GM19395 (cell line): ENCODE measurements around the gene FCRL2.

ENCODE experiments used
- ATAC-seq: cut with Tn5 transposase; IDR thresholded peaks from one replicate; pipeline ENCODE4 v1.9.1; 2021; ENCODE audit warnings: mild to moderate bottlenecking, moderate library complexity; ENCODE audit not compliant: unreplicated experiment

Gene FCRL2, protein sequence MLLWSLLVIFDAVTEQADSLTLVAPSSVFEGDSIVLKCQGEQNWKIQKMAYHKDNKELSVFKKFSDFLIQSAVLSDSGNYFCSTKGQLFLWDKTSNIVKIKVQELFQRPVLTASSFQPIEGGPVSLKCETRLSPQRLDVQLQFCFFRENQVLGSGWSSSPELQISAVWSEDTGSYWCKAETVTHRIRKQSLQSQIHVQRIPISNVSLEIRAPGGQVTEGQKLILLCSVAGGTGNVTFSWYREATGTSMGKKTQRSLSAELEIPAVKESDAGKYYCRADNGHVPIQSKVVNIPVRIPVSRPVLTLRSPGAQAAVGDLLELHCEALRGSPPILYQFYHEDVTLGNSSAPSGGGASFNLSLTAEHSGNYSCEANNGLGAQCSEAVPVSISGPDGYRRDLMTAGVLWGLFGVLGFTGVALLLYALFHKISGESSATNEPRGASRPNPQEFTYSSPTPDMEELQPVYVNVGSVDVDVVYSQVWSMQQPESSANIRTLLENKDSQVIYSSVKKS

GRCh38 chr1:157776971-157777391, at the start of gene FCRL2:
Gene FCRL2 (minus strand): TSS chr1:157777132. CDS start chr1:157777073, 59 bp downstream.
- ATAC-seq, result peak; percentile 69

DNA sequence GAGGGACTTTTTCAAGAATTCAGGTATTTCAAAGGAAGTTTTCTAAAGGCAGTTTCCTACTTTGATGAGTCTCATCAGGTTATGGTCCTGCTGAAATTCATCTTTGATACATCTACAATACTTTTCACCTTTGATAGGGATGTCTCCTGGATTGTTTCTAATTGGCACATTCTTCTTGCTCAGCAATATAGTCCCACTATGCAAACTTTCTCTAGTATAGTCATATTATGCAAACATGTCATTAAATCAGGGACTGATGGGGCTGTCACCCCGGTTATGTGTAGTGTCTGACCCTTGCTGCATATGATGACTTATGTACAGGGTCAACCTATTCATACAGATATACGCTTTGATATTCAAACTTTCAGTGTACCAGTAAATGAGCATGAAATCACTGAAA, 43.4 kb upstream of the FCRL2 start:
- ATAC-seq, result no peak

DNA sequence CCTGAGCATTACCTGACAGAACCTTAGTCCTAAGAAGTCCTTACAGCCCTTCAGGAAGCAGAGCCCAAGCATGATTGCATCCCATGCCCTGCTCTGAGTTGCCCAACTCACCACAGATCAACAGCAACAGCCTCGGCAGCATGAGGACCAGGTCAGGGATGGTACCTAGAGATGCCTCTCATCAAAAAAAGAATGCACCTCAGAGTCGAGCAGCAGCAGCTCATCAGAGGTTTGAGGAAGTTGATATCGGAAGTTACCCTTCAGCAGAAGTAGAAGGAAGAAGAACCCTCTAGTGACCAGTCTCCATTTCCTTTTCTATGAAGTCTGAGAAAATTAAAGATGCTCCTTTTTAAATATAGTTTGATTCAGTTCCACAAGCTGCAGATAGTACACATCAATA, 43.0 kb upstream of the FCRL2 start, which contains the start of gene FCRL1:
Gene FCRL1, minus strand, starts transcription at position 225 of the 400 bp plus-strand sequence. Its CDS starts 83 bp downstream, at position 142.
- ATAC-seq, result no peak

- ATAC-seq, result no peak
Measured at GRCh38 chr1:157819215-157819614, 42.3 kb upstream of the FCRL2 start.

GRCh38 chr1:157813269-157813668, 36.3 kb upstream of the FCRL2 start:
- ATAC-seq, result no peak

- ATAC-seq, result peak; percentile 94
Measured at GRCh38 chr1:157806431-157807149, 29.7 kb upstream of the FCRL2 start.

GRCh38 chr1:157803851-157804250, 26.9 kb upstream of the FCRL2 start:
- no peak for ATAC-seq

- no peak for ATAC-seq
Measured at GRCh38 chr1:157799996-157800395, 23.1 kb upstream of the FCRL2 start.

- ATAC-seq, result no peak
Measured at GRCh38 chr1:157798211-157798610, 21.3 kb upstream of the FCRL2 start.

GRCh38 chr1:157785248-157785647, 8.3 kb upstream of the FCRL2 start:
- ATAC-seq, result no peak

DNA sequence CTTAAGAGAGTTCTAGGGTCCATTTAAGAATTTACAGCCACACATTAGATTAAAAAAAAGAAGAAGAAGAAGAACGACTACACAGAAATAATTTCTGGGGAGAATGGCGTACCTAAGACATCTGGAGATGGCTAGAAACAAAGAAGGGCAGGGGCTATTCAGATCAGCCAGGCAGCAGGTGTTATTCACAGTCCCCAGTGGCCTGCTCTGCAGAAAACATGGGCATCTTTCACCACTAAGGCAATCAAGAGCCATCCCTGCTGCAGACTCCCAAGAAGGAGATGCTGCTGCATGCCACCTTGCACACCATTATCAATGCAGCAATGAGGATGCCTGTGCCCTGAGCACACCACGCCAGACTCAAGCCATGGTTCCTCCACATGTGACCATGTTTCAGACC, 7.9 kb upstream of the FCRL2 start:
- no peak for ATAC-seq

DNA sequence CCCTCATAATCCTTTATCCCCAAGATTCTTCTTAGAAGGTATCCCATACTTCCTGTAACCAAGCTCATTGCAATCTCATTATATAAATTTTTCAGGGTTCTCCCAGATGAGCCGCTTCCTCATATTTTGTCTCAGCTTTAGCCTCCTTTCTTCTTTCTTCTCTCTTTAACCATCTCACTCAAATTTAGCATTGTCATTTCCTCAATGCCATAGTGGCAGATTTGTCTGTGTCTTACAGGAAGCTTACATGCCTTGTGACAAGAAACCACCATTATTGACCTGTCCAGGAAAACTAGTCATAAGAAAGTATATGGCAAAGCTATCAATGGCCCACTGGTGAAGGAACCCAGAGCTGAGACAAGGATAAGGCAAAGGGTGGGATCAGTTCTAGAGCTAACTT, 6.0 kb upstream of the FCRL2 start:
- ATAC-seq, result no peak

DNA sequence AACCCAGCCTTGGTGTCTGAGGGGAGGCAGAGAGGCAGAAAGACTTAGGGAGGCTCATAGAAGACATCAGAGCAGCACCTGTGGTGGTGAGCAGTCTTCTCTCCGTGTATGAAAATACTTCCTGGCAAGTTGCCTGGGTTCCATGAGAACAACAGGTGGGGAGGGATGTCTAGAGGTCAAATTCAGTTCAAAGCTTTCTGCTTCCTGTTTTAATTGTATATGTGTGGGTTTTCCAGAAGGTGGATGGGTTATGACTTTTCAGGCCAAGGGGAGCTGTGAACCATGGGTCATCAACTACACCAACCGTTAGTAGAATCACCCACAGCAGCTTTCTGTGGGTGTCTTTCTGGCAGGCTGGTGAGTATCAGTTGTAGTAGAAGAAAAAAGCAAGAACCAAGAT, 4.1 kb upstream of the FCRL2 start:
- peak; percentile 65 for ATAC-seq

DNA sequence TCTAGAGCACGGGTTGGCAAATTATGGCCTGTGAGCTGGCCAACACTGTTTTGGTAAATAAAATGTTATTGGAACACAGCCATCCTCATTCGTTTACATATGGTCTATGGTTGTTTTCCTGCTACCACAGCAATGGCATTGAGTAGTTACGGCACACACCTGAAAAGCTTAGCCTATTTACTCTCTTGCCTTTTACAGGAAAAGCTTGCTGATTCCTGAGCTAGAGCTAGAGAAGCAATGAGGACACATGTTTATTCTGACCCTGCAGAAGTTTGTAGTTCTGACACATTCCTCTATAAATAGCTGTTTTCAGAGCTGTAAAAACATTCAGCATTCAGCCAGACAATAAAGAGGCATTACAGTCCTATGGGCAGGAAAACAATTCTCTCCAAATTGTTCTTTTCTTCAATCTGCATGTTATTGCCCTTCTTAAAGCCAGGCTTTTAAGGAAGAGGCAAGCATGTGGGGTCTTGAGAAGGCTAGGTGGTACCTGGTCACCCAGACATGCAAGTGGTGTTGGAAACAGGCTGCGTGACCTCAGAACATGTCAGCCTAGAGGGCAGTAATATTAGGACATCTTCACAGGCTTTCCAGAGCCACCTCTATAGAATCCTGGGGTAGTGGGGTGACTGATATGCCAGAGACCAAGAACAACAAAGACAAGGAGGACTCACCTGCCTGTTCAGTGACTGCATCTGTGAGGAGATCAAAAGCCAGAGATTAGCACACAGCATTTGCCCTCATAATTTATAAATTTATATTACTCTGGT, 1.6 kb downstream of the FCRL2 start:
- no peak for ATAC-seq

GRCh38 chr1:157774412-157774811, 2.5 kb downstream of the FCRL2 start:
- ATAC-seq, result no peak

DNA sequence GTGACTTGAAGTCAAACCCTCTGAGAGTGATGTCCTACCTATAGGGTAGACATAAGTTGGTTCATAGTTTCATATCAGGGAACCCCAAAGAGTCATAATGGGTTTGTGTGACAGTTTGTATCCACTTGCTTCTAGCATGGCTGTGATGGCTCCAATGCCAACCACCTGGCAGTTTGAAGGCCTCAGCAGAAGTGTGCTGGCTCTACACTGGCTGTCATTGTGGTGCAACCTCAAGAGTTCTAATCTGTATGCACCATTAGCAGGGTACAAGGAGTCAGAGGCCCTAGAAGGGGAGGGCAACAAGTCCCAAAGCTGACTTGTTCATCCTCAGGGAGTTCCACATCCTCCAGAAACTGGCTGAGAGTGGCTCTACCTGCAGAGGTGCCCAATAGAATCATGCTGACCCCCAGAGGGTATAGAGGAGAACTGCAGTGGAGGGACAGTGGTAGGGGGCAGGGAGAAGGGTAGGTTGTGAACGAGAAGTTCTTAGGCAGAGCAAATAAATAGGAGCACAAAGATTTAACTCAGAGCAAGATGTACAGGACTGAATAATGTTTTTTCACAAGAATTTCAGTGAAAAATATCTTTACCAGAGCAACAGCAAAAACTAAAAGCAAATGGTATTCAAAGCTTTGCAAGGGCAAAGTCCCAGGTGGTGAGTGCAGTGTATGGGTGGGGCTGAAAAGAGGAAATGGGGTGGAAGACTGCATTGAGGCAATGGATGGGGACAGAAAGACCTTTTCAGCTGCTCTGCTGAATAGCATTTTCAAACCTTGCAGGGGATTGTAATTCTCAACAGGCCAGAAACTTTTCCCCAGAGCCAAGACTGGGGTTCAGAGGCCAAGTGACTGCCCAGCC, 3.2 kb downstream of the FCRL2 start:
- ATAC-seq, result peak; percentile 73

- ATAC-seq, result no peak
Measured at GRCh38 chr1:157771661-157772425, 5.1 kb downstream of the FCRL2 start.

GRCh38 chr1:157770442-157771043, 6.4 kb downstream of the FCRL2 start:
- ATAC-seq, result no peak

- no peak for ATAC-seq
Measured at GRCh38 chr1:157766792-157767191, 10.1 kb downstream of the FCRL2 start.
